Mesendoderm (in vitro differentiated cells): ENCODE data around the gene NRSN2. TPM values are rescaled to one million over a fixed set of nuclear protein-coding genes. Genes with fewer than 3 reads are reported as not detected.

ENCODE experiments used
- DNase-seq: peaks from one replicate; pipeline ENCODE4 v3.0.0; 2013
- H2AK5ac ChIP-seq: 2 replicates; pipeline ENCODE4 v1.6.1; 2013; ENCODE audit warnings: low read length, inconsistent platforms
- H2BK120ac ChIP-seq: 2 replicates; pipeline ENCODE4 v1.6.1; 2013; ENCODE audit warnings: low read depth, mild to moderate bottlenecking, low read length, moderate library complexity, mixed read lengths
- H2BK15ac ChIP-seq: replicated peaks from 2 replicates; pipeline ENCODE4 v1.6.1; 2013; ENCODE audit warnings: low read depth, mild to moderate bottlenecking, moderate library complexity
- H2BK5ac ChIP-seq: 2 replicates; pipeline ENCODE4 v1.6.1; 2013; ENCODE audit warnings: low read length, inconsistent platforms
- H3K18ac ChIP-seq: 2 replicates; pipeline ENCODE4 v1.6.1; 2013; ENCODE audit warnings: mild to moderate bottlenecking, low read length, mixed read lengths
- H3K23ac ChIP-seq: one replicate; pipeline ENCODE4 v1.6.1; 2013; ENCODE audit warnings: low read length
- H3K27ac ChIP-seq: 2 replicates; pipeline ENCODE4 v1.5.1; 2013; ENCODE audit warnings: low read depth, mild to moderate bottlenecking, inconsistent platforms, low read length, moderate library complexity
- H3K27me3 ChIP-seq: 2 replicates; pipeline ENCODE4 v1.6.1; 2013; ENCODE audit warnings: low read length, control low read depth, mild to moderate bottlenecking, inconsistent platforms; ENCODE audit not compliant: insufficient read depth, poor library complexity
- H3K36me3 ChIP-seq: 2 replicates; pipeline ENCODE4 v1.6.1; 2013; ENCODE audit warnings: low read length, inconsistent platforms; ENCODE audit not compliant: control insufficient read depth, insufficient read depth
- H3K4ac ChIP-seq: one replicate; pipeline ENCODE4 v1.6.1; 2013; ENCODE audit warnings: low read depth, mild to moderate bottlenecking, low read length, moderate library complexity
- H3K4me1 ChIP-seq: 2 replicates; pipeline ENCODE4 v1.6.1; 2013; ENCODE audit warnings: low read depth, low read length, inconsistent platforms; ENCODE audit not compliant: control insufficient read depth
- H3K4me2 ChIP-seq: 2 replicates; pipeline ENCODE4 v1.6.1; 2013; ENCODE audit warnings: low read length
- H3K4me3 ChIP-seq: 2 replicates; pipeline ENCODE4 v1.5.1; 2013; ENCODE audit warnings: mild to moderate bottlenecking, low read length
- H3K56ac ChIP-seq: one replicate; pipeline ENCODE4 v1.6.1; 2013; ENCODE audit warnings: low read length
- H3K79me1 ChIP-seq: 2 replicates; pipeline ENCODE4 v1.6.1; 2013; ENCODE audit warnings: low read length, inconsistent platforms
- H3K79me2 ChIP-seq: 2 replicates; pipeline ENCODE4 v1.6.1; 2013; ENCODE audit warnings: mild to moderate bottlenecking, low read length; ENCODE audit not compliant: control insufficient read depth, insufficient read depth
- H3K9ac ChIP-seq: 2 replicates; pipeline ENCODE4 v1.6.1; 2013; ENCODE audit warnings: low read length, inconsistent platforms
- H4K5ac ChIP-seq: one replicate; pipeline ENCODE4 v1.6.1; 2013; ENCODE audit warnings: low read length
- H4K8ac ChIP-seq: one replicate; pipeline ENCODE4 v1.6.1; 2013; ENCODE audit warnings: low read depth, mild to moderate bottlenecking, control low read depth, low read length, moderate library complexity
- WGBS: extraction: QIAGEN DNeasy Blood & Tissue Kit; methylation state at CpG from one replicate; pipeline ENCODE4 v1.1.7; 2013; ENCODE audit warnings: low lambda C conversion rate, missing lambda C conversion rate; ENCODE audit not compliant: insufficient coverage; ENCODE audit errors: extremely low coverage; 5-methylcytosine and 5-hydroxymethylcytosine counted together
- polyA plus RNA-seq, 2 experiments: library from polyadenylated mRNA; stranded (reverse); fragments of 200-250 nt; gene quantifications; one replicate each; pipeline ENCODE4 v1.2.3, GENCODE V29; 2013

Gene NRSN2, protein sequence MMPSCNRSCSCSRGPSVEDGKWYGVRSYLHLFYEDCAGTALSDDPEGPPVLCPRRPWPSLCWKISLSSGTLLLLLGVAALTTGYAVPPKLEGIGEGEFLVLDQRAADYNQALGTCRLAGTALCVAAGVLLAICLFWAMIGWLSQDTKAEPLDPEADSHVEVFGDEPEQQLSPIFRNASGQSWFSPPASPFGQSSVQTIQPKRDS
- polyA plus RNA-seq (2013, experiment 1 of 2) = 10.5 TPM
- 10.6 TPM for polyA plus RNA-seq (2013, experiment 2 of 2)

DNA sequence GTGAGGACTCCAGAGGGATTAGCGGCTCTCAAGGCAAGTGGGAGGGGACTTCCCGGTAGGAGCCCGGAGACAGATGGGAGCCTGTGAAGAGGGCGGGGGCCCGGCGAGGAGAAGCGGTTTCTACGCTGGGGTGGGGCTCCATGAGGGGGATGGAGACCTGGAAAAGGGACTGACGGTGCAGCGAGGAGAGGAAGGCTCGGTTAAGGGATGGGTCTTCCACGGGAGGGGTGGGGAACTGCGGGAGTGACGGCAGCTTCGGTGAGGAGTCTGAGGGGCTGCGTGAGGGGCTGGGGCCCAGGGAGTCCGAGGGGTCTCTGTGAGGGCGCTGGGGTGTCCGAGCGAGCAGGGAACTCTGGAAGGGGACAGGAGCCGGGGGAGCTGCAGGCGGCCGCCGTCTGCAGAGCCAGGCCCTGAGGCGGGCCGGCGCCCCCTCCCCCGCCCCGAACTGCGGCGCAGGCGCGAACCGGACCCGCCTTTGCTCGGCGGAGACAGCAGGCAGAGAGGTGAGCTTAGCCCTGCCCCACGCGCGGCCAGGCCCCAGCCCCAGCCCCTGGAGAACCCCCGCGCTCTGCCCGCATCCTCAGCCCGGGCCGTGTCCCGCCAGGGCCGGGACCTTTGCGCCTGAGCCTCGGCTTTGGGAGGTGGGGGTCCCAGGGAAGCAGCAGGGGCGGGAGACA, at the start of gene NRSN2:
Gene NRSN2, plus strand, starts transcription at position 472 of the 677 bp plus-strand sequence. CDS start 2,533 bp downstream, outside the sequence.
- Histone ChIP-seq H3K18ac (peak within 1 kb of the TSS; percentile 81), H3K4me1 (peaks cover 10% of the 10 kb centered on the region), H3K4me2 (peak within 1 kb of the TSS; percentile 59), H3K27me3 (no peaks in the 10 kb centered on the region), H3K4me3 (peak within 1 kb of the TSS; percentile 63), H3K23ac (no peak within 1 kb of the TSS), H3K36me3 (no peaks in the 10 kb centered on the region), H3K56ac (peak within 1 kb of the TSS; percentile 92), H3K27ac (peak within 1 kb of the TSS; percentile 74), H3K9ac (peak within 1 kb of the TSS; percentile 87), H3K4ac (peak within 1 kb of the TSS; percentile 67), H2AK5ac (no peak within 1 kb of the TSS), H4K8ac (no peak within 1 kb of the TSS), H4K5ac (no peak within 1 kb of the TSS), H2BK120ac (no peak within 1 kb of the TSS), H2BK15ac (no peak within 1 kb of the TSS), H3K79me2 (no peaks in the 10 kb centered on the region), H3K79me1 (peaks cover 3% of the 10 kb centered on the region), H2BK5ac (no peak within 1 kb of the TSS)
- peak; percentile 83 for DNase-seq
- WGBS = no CpG with 5 or more reads among the region's 50 CpGs

- no peaks in the 10 kb centered on the region for H3K27me3 ChIP-seq
- H3K4me1 ChIP-seq = peaks cover 26% of the 10 kb centered on the region
- peak overlapping the region; percentile 27 for H2BK5ac ChIP-seq
- peak overlapping the region; percentile 91 for H3K4me3 ChIP-seq
- no peak overlapping the region for H4K5ac ChIP-seq
- peak overlapping the region; percentile 99 for H3K23ac ChIP-seq
- peak overlapping the region; percentile 30 for H4K8ac ChIP-seq
- no peak overlapping the region for H2BK120ac ChIP-seq
- H3K4me2 ChIP-seq = peak overlapping the region; percentile 94
- H2AK5ac ChIP-seq = peak overlapping the region; percentile 80
- peak; percentile 69 for DNase-seq
- peak overlapping the region; percentile 85 for H3K27ac ChIP-seq
- peak overlapping the region; percentile 46 for H3K4ac ChIP-seq
- no peaks in the 10 kb centered on the region for H3K36me3 ChIP-seq
- peak overlapping the region; percentile 98 for H3K56ac ChIP-seq
- no CpG with 5 or more reads among the region's 75 CpGs for WGBS
- H2BK15ac ChIP-seq = no peak overlapping the region
- H3K9ac ChIP-seq = peak overlapping the region; percentile 97
- peaks cover 18% of the 10 kb centered on the region for H3K79me2 ChIP-seq
- H3K79me1 ChIP-seq = peaks cover 7% of the 10 kb centered on the region
- peak overlapping the region; percentile 89 for H3K18ac ChIP-seq
Observed at GRCh38 chr20:297925-298775, 48.8 kb upstream of the NRSN2 start.

GRCh38 chr20:298776-299391, 48.0 kb upstream of the NRSN2 start:
- Histone ChIP-seq H3K27ac (no peak overlapping the region), H3K56ac (peak overlapping the region; percentile 98), H2AK5ac (no peak overlapping the region), H3K36me3 (no peaks in the 10 kb centered on the region), H3K79me2 (peaks cover 18% of the 10 kb centered on the region), H3K4me3 (peak overlapping the region; percentile 91), H4K5ac (no peak overlapping the region), H2BK15ac (no peak overlapping the region), H3K27me3 (no peaks in the 10 kb centered on the region), H3K9ac (peak overlapping the region; percentile 97), H3K18ac (peak overlapping the region; percentile 89), H3K4ac (no peak overlapping the region), H2BK120ac (no peak overlapping the region), H4K8ac (no peak overlapping the region), H2BK5ac (no peak overlapping the region), H3K23ac (peak overlapping the region; percentile 52), H3K79me1 (peaks cover 7% of the 10 kb centered on the region), H3K4me2 (peak overlapping the region; percentile 94), H3K4me1 (peaks cover 26% of the 10 kb centered on the region)
- WGBS = no CpG with 5 or more reads among the region's 15 CpGs
- DNase-seq = no peak

DNA sequence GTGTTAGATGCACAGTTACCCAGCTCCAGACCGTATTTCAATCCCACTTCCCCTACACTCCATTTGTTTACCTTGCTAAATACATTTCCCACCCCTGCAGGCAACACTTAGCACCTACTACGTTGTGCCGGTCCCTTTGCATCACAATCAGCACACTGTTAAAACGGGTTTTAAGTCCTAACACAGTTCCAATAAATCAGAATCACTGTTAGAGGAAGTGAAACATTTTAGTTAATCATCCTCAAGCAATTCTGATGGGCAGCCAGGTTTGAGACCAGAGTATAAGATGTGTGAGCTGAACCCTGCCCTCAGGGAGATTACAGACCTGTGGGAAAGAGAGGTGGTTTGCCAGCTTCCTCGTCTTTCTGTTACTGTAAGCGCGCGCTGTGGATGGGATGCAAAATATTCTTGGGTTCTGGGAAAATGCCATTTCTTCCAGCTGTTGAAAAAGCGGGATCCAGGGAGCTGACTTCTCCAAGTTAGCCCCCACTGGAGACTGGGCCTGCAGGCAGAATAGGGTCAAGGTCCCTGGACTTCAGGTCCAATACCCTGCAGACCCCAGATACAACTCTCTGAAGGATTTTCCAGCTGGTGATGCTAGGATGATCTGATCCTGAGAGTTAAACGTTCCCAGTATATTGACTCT, 46.4 kb upstream of the NRSN2 start:
- Histone ChIP-seq H3K9ac (peak overlapping the region; percentile 56), H2BK15ac (peak overlapping the region; percentile 86), H2BK120ac (no peak overlapping the region), H3K23ac (no peak overlapping the region), H2BK5ac (peak overlapping the region; percentile 70), H3K4me3 (no peak overlapping the region), H4K5ac (no peak overlapping the region), H3K36me3 (no peaks in the 10 kb centered on the region), H3K79me2 (peaks cover 18% of the 10 kb centered on the region), H3K27me3 (no peaks in the 10 kb centered on the region), H2AK5ac (peak overlapping the region; percentile 29), H4K8ac (no peak overlapping the region), H3K4ac (peak overlapping the region; percentile 63), H3K4me2 (peak overlapping the region; percentile 54), H3K56ac (peak overlapping the region; percentile 83), H3K18ac (peak overlapping the region; percentile 77), H3K27ac (peak overlapping the region; percentile 58), H3K79me1 (peaks cover 7% of the 10 kb centered on the region), H3K4me1 (peaks cover 26% of the 10 kb centered on the region)
- no CpG with 5 or more reads among the region's 10 CpGs for WGBS
- peak; percentile 90 for DNase-seq
